Measurements from ENCODE around the gene POLR2H.

The POLR2H gene

GRCh38 chr3:184389384-184389783 lies 27.9 kb downstream of the POLR2H start:
- DNase-seq, result no peak

GRCh38 chr3:184389935-184390528 lies 28.5 kb downstream of the POLR2H start:
- no peak for DNase-seq

- no peak for DNase-seq
Measured at GRCh38 chr3:184391266-184391665, 29.8 kb downstream of the POLR2H start.

GRCh38 chr3:184395320-184395660 lies 33.8 kb downstream of the POLR2H start:
- DNase-seq, result no peak

- DNase-seq, result no peak
Measured at GRCh38 chr3:184399410-184399809, 37.9 kb downstream of the POLR2H start.

- DNase-seq, result no peak
Measured at GRCh38 chr3:184405075-184406030, 43.8 kb downstream of the POLR2H start.

- DNase-seq, result no peak
Measured at GRCh38 chr3:184409331-184409926, 47.9 kb downstream of the POLR2H start.

- DNase-seq, result no peak
Measured at GRCh38 chr3:184409946-184410500, 48.5 kb downstream of the POLR2H start.

- no peak for DNase-seq
Measured at GRCh38 chr3:184414418-184415202, 53.1 kb downstream of the POLR2H start.

- DNase-seq, result no peak
Measured at GRCh38 chr3:184415203-184415490, 53.6 kb downstream of the POLR2H start.

GRCh38 chr3:184417619-184418327 lies 56.3 kb downstream of the POLR2H start:
- DNase-seq, result no peak
